Keratinocyte (primary cell): ENCODE measurements around the gene DRG2. TPM values are rescaled to one million over a fixed set of nuclear protein-coding genes. Genes with fewer than 3 reads are reported as not detected.

Source experiments
- DNase-seq: peaks from one replicate; pipeline ENCODE4 v3.0.0-alpha.2; 2011; ENCODE audit warnings: low read depth, missing footprints, low spot score
- FAIRE-seq: peaks from 2 replicates; lab custom pipeline; 2011; peaks lifted over from hg19 to GRCh38; lab: Jason Lieb, UNC
- H2AFZ ChIP-seq: 2 replicates; pipeline ENCODE4 v1.6.0; 2012; ENCODE audit warnings: low read length, control low read depth, inconsistent platforms; ENCODE audit not compliant: control insufficient read depth
- H3K27ac ChIP-seq: 2 replicates; pipeline ENCODE4 v1.5.1; 2011; ENCODE audit warnings: low read length; ENCODE audit not compliant: control insufficient read depth, insufficient read depth
- H3K27me3 ChIP-seq: 3 replicates; pipeline ENCODE4 v1.6.0; 2011; ENCODE audit warnings: low read length; ENCODE audit not compliant: control insufficient read depth, insufficient read depth; ENCODE audit errors: extremely low read depth
- H3K36me3 ChIP-seq, 2 experiments: 2 replicates in 1 of 2; 3 replicates in 1 of 2; pipeline ENCODE4 v1.5.1; 2011; ENCODE audit warnings: low read length in 2 of 2, mild to moderate bottlenecking in 1 of 2; ENCODE audit not compliant: control insufficient read depth in 2 of 2, insufficient read depth in 2 of 2; ENCODE audit errors: extremely low read depth in 1 of 2
- H3K4me1 ChIP-seq: 3 replicates; pipeline ENCODE4 v1.5.1; 2011; ENCODE audit warnings: low read length; ENCODE audit not compliant: control insufficient read depth, insufficient read depth; ENCODE audit errors: extremely low read depth
- H3K4me2 ChIP-seq: 3 replicates; pipeline ENCODE4 v1.6.0; 2011; ENCODE audit warnings: low read depth, low read length; ENCODE audit not compliant: control insufficient read depth, insufficient read depth; ENCODE audit errors: extremely low read depth
- H3K4me3 ChIP-seq, 3 experiments: fragments of 200-600 bp in 1 of 3; sonication (generic) in 1 of 3; 2 replicates in 2 of 3; 3 replicates in 1 of 3; pipeline ENCODE4 v1.5.1; 2011 to 2016; ENCODE audit warnings: low read length in 3 of 3, mild to moderate bottlenecking in 3 of 3, control low read depth in 2 of 3, inconsistent platforms in 1 of 3, low read depth in 1 of 3, mixed read lengths in 1 of 3, mixed run types in 1 of 3, moderate library complexity in 1 of 3; ENCODE audit not compliant: control insufficient read depth in 2 of 3, insufficient read depth in 2 of 3; ENCODE audit errors: extremely low read depth in 1 of 3
- H3K79me2 ChIP-seq: 2 replicates; pipeline ENCODE4 v1.6.0; 2012; ENCODE audit warnings: low read length; ENCODE audit not compliant: control insufficient read depth, insufficient read depth
- H3K9ac ChIP-seq: 3 replicates; pipeline ENCODE4 v1.6.0; 2011; ENCODE audit warnings: low read length; ENCODE audit not compliant: control insufficient read depth, insufficient read depth; ENCODE audit errors: extremely low read depth
- H3K9me1 ChIP-seq: 3 replicates; pipeline ENCODE4 v1.6.0; 2011; ENCODE audit warnings: low read length; ENCODE audit not compliant: control insufficient read depth, insufficient read depth; ENCODE audit errors: extremely low read depth
- H3K9me3 ChIP-seq: 2 replicates; pipeline ENCODE4 v1.5.1; 2012; ENCODE audit warnings: low read depth, low read length; ENCODE audit not compliant: control insufficient read depth
- H4K20me1 ChIP-seq: 3 replicates; pipeline ENCODE4 v1.6.0; 2011; ENCODE audit warnings: low read length; ENCODE audit not compliant: control insufficient read depth, insufficient read depth; ENCODE audit errors: extremely low read depth
- CTCF ChIP-seq, 3 experiments: IDR thresholded peaks in 1 of 3; conservative IDR thresholded peaks in 1 of 3; optimal IDR thresholded peaks in 1 of 3; 2 replicates in 2 of 3; 3 replicates in 1 of 3; pipeline versions ENCODE3 to v1.5.1; 2011; ENCODE audit warnings: low read length in 3 of 3, mild to moderate bottlenecking in 3 of 3, moderate library complexity in 2 of 3, control low read depth in 1 of 3, inconsistent platforms in 1 of 3; ENCODE audit not compliant: insufficient read depth in 2 of 3; ENCODE audit errors: extremely low read depth in 1 of 3
- EZH2 ChIP-seq: IDR thresholded peaks from one replicate; pipeline ENCODE4 v1.6.1; 2012; ENCODE audit warnings: inconsistent platforms, mild to moderate bottlenecking, low read length, moderate library complexity
- dilution Hi-C: fragments of 300-500 bp; cut with MboI; formaldehyde crosslinking; loops from one replicate; pipeline ENCODE4 v1.7.0; 2020; ENCODE audit warnings: low sequenced_read_pairs; ENCODE audit not compliant: extremely low pct_ligation_motif_present
- polyA plus RNA-seq, 5 experiments: library from polyadenylated mRNA; depleted of rRNA in 3 of 5; stranded (reverse) in 3 of 5; stranded (forward) in 1 of 5; unstranded in 1 of 5; fragments of >200 nt; gene quantifications; 1 replicate in 1 of 5; 2 replicates in 3 of 5; 3 replicates in 1 of 5; pipeline versions ENCODE4 v1.2.1 to v1.2.3, GENCODE V29; 2011 to 2012; ENCODE audit warnings: missing spikeins in 2 of 5, low read depth in 1 of 5, low replicate concordance in 1 of 5

The DRG2 gene
- polyA plus RNA-seq, 1 donor (not counting 4 experiments of a cell fraction or from before 2014, with no cell fraction given), result 36.4 TPM

- Histone ChIP-seq H3K9me3 (no peaks in the 10 kb centered on the region), H3K4me3 (no peak overlapping the region), H3K79me2 (no peaks in the 10 kb centered on the region), H3K4me2 (no peak overlapping the region), H3K27ac (no peak overlapping the region), H3K27me3 (no peaks in the 10 kb centered on the region), H3K9ac (no peak overlapping the region), H3K36me3 (no peaks in the 10 kb centered on the region), H2AFZ (no peak overlapping the region), H3K9me1 (no peaks in the 10 kb centered on the region), H3K4me1 (no peaks in the 10 kb centered on the region), H4K20me1 (no peaks in the 10 kb centered on the region)
- dilution Hi-C loops, result no loop called here
- DNase-seq (no peak), FAIRE-seq (no peak)
- TF ChIP-seq EZH2 (no peak), CTCF (optimal IDR thresholded peaks at IDR 0.05 in 1 of 3, IDR thresholded peaks at IDR 0.05 in 1 of 3, conservative IDR thresholded peaks at IDR 0.05 in 1 of 3; ENCODE audit: extremely low read depth in 1 of 3, insufficient read depth in 2 of 3, low read length in 3 of 3) (no peak)
Measured at GRCh38 chr17:18120461-18121017, 32.8 kb downstream of the DRG2 start.

GRCh38 chr17:18121144-18121910, 33.6 kb downstream of the DRG2 start:
- peaks cover 3% of the 10 kb centered on the region for H3K27me3 ChIP-seq
- dilution Hi-C loops, result no loop called here
- no peaks in the 10 kb centered on the region for H3K4me1 ChIP-seq
- H3K4me2 ChIP-seq, result no peak overlapping the region
- H4K20me1 ChIP-seq, result no peaks in the 10 kb centered on the region
- FAIRE-seq, result no peak
- no peak overlapping the region for H3K4me3 ChIP-seq
- H3K9me1 ChIP-seq, result no peaks in the 10 kb centered on the region
- no peak for DNase-seq
- H3K27ac ChIP-seq, result no peak overlapping the region
- TF ChIP-seq EZH2 (no peak), CTCF (optimal IDR thresholded peaks at IDR 0.05 in 1 of 3, IDR thresholded peaks at IDR 0.05 in 1 of 3, conservative IDR thresholded peaks at IDR 0.05 in 1 of 3; ENCODE audit: extremely low read depth in 1 of 3, insufficient read depth in 2 of 3, low read length in 3 of 3) (no peak)
- no peak overlapping the region for H3K9ac ChIP-seq
- H3K36me3 ChIP-seq, result no peaks in the 10 kb centered on the region
- no peak overlapping the region for H2AFZ ChIP-seq
- no peaks in the 10 kb centered on the region for H3K79me2 ChIP-seq
- H3K9me3 ChIP-seq, result no peaks in the 10 kb centered on the region
